Spleen (tissue), 7 donors: ENCODE measurements around the gene SGSH.

Source experiments
- POLR2A ChIP-seq, 3 donors: fragments of 450-650 bp; IDR thresholded peaks; one replicate each; pipeline ENCODE4 v1.5.1; 2017; ENCODE audit warnings: antibody characterized with exemption in 3 of 3, mild to moderate bottlenecking in 1 of 3
- POLR2AphosphoS5 ChIP-seq, 3 donors: sonication (generic); formaldehyde crosslinking; IDR thresholded peaks; one replicate each; pipeline ENCODE4 v1.5.1; 2017; ENCODE audit warnings: antibody characterized with exemption in 3 of 3
- TF ChIP-seq, protein P1 (sequence below), 11 experiments: fragments of 200-600 bp in 7 of 11; fragments of 450-650 bp in 4 of 11; sonication (generic) in 4 of 11; IDR thresholded peaks in 8 of 11; conservative IDR thresholded peaks in 3 of 11; 1 replicate in 7 of 11; 2 replicates in 4 of 11; pipeline versions ENCODE4 v1.4.0 to v1.8.0; 2016 to 2021; ENCODE audit warnings: antibody characterized with exemption in 11 of 11, inconsistent platforms in 4 of 11, mild to moderate bottlenecking in 1 of 11
- donor health status: DM: no; HTN: no; CAD: no; lungs with moderate emphysema.
- donor health status: DM: no; HTN: no; CAD: no.
- donor health status: DM: no; HTN: no; CAD: no.

- TF ChIP-seq, protein P1, sequence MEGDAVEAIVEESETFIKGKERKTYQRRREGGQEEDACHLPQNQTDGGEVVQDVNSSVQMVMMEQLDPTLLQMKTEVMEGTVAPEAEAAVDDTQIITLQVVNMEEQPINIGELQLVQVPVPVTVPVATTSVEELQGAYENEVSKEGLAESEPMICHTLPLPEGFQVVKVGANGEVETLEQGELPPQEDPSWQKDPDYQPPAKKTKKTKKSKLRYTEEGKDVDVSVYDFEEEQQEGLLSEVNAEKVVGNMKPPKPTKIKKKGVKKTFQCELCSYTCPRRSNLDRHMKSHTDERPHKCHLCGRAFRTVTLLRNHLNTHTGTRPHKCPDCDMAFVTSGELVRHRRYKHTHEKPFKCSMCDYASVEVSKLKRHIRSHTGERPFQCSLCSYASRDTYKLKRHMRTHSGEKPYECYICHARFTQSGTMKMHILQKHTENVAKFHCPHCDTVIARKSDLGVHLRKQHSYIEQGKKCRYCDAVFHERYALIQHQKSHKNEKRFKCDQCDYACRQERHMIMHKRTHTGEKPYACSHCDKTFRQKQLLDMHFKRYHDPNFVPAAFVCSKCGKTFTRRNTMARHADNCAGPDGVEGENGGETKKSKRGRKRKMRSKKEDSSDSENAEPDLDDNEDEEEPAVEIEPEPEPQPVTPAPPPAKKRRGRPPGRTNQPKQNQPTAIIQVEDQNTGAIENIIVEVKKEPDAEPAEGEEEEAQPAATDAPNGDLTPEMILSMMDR (IDR thresholded peaks at IDR 0.05 in 8 of 11, conservative IDR thresholded peaks at IDR 0.05 in 3 of 11), result no peak
- no peak for TF ChIP-seq POLR2A (IDR thresholded peaks at IDR 0.05)
- TF ChIP-seq POLR2AphosphoS5 (IDR thresholded peaks at IDR 0.05), result no peak
Observed at GRCh38 chr17:80171681-80172080, 48.5 kb downstream of the SGSH start.
